Muscle of leg (tissue), 16 donors: ENCODE results near the gene TBX20. TPM values are rescaled to one million over a fixed set of nuclear protein-coding genes. Genes with fewer than 3 reads are reported as not detected.

Experiments
- DNase-seq: peaks from one replicate; pipeline ENCODE4 v3.0.0; 2013
- H3K27ac ChIP-seq: one replicate; pipeline ENCODE4 v1.5.1; 2013; ENCODE audit warnings: mild to moderate bottlenecking, low read length, control low read depth
- H3K27me3 ChIP-seq: one replicate; pipeline ENCODE4 v1.6.1; 2013; ENCODE audit warnings: low read length; ENCODE audit not compliant: control insufficient read depth, insufficient read depth
- H3K36me3 ChIP-seq: one replicate; pipeline ENCODE4 v1.6.1; 2013; ENCODE audit warnings: low read length; ENCODE audit not compliant: control insufficient read depth, insufficient read depth
- H3K4me1 ChIP-seq: one replicate; pipeline ENCODE4 v1.6.1; 2013; ENCODE audit warnings: low read length; ENCODE audit not compliant: control insufficient read depth, insufficient read depth
- H3K4me3 ChIP-seq: one replicate; pipeline ENCODE4 v1.5.1; 2013; ENCODE audit warnings: low read length, control low read depth
- H3K9me3 ChIP-seq: replicated peaks from 2 replicates; pipeline ENCODE4 v1.6.1; 2013; ENCODE audit warnings: low read depth, low read length; ENCODE audit not compliant: control insufficient read depth
- WGBS: methylation state at CpG from one replicate; pipeline ENCODE4 v1.1.5; 2013; ENCODE audit warnings: missing lambda C conversion rate; ENCODE audit not compliant: insufficient coverage; 5-methylcytosine and 5-hydroxymethylcytosine counted together
- long read RNA-seq, 11 donors: transcript quantifications; one replicate each; lab custom pipeline, GENCODE V29; 2026
- polyA plus RNA-seq, 8 donors: library from polyadenylated mRNA; unstranded; fragments of 120-200 nt; gene quantifications; one replicate each; pipeline versions ENCODE4 v1.2.1 to v1.2.3, GENCODE V29; 2013; ENCODE audit warnings: inconsistent platforms in 1 of 8, low replicate concordance in 1 of 8; ENCODE audit not compliant: insufficient read length in 8 of 8, insufficient read depth in 1 of 8
- total RNA-seq: library from RNA; stranded (reverse); fragments of 120-200 nt; gene quantifications from one replicate; pipeline ENCODE4 v1.2.4, GENCODE V29; 2013

TBX20 gene, protein sequence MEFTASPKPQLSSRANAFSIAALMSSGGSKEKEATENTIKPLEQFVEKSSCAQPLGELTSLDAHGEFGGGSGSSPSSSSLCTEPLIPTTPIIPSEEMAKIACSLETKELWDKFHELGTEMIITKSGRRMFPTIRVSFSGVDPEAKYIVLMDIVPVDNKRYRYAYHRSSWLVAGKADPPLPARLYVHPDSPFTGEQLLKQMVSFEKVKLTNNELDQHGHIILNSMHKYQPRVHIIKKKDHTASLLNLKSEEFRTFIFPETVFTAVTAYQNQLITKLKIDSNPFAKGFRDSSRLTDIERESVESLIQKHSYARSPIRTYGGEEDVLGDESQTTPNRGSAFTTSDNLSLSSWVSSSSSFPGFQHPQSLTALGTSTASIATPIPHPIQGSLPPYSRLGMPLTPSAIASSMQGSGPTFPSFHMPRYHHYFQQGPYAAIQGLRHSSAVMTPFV
- not detected for total RNA-seq
- polyA plus RNA-seq, result 1 to 10 TPM in 2 of 8 donors, not detected in 6; 1.5 to 1.8 TPM
- long read RNA-seq, donor 1, result 0 reads
- long read RNA-seq, donor 2, result 0 reads
- long read RNA-seq, donor 3, result 0 reads
- long read RNA-seq, donor 4, result 0 reads
- long read RNA-seq, donor 5, result 0 reads
- long read RNA-seq, donor 6, result 0 reads
- long read RNA-seq, donor 7, result 0 reads
- long read RNA-seq, donor 8, result 0 reads
- long read RNA-seq, donor 9, result 0 reads
- long read RNA-seq, donor 10, result 0 reads
- long read RNA-seq, donor 11, result 0 reads

DNA sequence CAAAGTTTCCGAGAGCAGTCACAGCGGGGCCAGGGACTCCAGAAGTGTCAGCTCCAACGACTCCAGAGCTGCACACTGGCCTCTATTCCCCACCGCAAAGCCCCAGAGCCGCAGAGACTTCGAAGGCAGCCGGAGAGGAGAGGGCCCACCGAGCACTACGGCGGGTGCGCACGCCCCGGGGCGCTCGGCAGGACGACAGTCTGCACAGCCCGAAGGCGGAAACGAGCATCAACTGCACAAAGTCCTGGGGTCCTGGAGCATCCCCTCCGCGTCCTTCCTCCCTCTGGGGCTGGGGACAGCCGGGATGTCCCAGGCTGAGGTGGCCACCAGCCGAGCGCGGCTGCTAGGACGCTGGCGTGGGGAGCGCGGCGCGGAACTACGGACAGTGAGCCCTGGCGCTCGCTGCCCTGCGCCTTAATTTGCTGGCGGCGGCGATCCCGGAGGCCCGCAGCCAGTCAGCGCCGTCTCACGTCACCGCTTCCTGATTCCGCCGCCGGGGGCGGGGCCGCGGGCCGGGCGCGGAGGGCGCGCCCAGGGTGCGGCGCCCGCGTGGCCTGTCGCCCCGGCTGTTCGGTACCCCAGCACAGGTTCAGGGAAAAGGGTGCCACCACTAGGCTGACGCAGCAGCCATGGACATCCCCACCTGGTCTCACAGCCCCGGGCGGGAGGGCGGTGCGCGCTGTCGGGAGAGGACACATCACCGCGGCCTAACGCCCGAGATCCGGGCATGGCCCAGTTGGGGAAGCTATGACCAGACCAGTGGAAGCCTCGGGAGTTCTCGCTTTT is at the start of gene TBX20:
Gene TBX20, minus strand, starts transcription at position 391 of the 786 bp plus-strand sequence. CDS start 480 bp downstream, outside the sequence.
- DNase-seq, result peak; percentile 53
- Histone ChIP-seq H3K27me3 (peaks cover 88% of the 10 kb centered on the region), H3K4me1 (peaks cover 23% of the 10 kb centered on the region), H3K27ac (no peak within 1 kb of the TSS), H3K4me3 (peak within 1 kb of the TSS; percentile 29), H3K36me3 (no peaks in the 10 kb centered on the region), H3K9me3 (no peaks in the 10 kb centered on the region)
- 1% methylated on average over 76 of the region's 76 CpGs for WGBS

- 85% methylated on average over 2 of the region's 6 CpGs for WGBS
- no peaks in the 10 kb centered on the region for H3K36me3 ChIP-seq
These were observed 35.5 kb upstream of the TBX20 start for GRCh38 chr7:35289376-35289775.

GRCh38 chr7:35286986-35287385 is 33.1 kb upstream of the TBX20 start:
- Histone ChIP-seq H3K27ac (no peak overlapping the region), H3K36me3 (no peaks in the 10 kb centered on the region), H3K9me3 (no peaks in the 10 kb centered on the region), H3K27me3 (no peaks in the 10 kb centered on the region), H3K4me1 (no peaks in the 10 kb centered on the region), H3K4me3 (no peak overlapping the region)
- no CpG with 5 or more reads among the region's 3 CpGs for WGBS
- no peak for DNase-seq

More at GRCh38 chr7:35289376-35289775, 35.5 kb upstream of the TBX20 start:
- Histone ChIP-seq H3K4me1 (no peaks in the 10 kb centered on the region), H3K9me3 (peaks cover 4% of the 10 kb centered on the region), H3K27ac (no peak overlapping the region), H3K4me3 (no peak overlapping the region), H3K27me3 (peaks cover 3% of the 10 kb centered on the region)
- no peak for DNase-seq

GRCh38 chr7:35286422-35286821 is 32.5 kb upstream of the TBX20 start:
- Histone ChIP-seq H3K4me1 (no peaks in the 10 kb centered on the region), H3K4me3 (no peak overlapping the region), H3K36me3 (no peaks in the 10 kb centered on the region), H3K9me3 (no peaks in the 10 kb centered on the region), H3K27me3 (no peaks in the 10 kb centered on the region), H3K27ac (no peak overlapping the region)
- no peak for DNase-seq

- H3K9me3 ChIP-seq, result no peaks in the 10 kb centered on the region
- no CpG with 5 or more reads among the region's 1 CpG for WGBS
- H3K4me1 ChIP-seq, result no peaks in the 10 kb centered on the region
- no peaks in the 10 kb centered on the region for H3K27me3 ChIP-seq
- no peak for DNase-seq
- no peak overlapping the region for H3K27ac ChIP-seq
- no peak overlapping the region for H3K4me3 ChIP-seq
- no peaks in the 10 kb centered on the region for H3K36me3 ChIP-seq
These were observed 31.9 kb upstream of the TBX20 start for GRCh38 chr7:35285799-35286198.

DNA sequence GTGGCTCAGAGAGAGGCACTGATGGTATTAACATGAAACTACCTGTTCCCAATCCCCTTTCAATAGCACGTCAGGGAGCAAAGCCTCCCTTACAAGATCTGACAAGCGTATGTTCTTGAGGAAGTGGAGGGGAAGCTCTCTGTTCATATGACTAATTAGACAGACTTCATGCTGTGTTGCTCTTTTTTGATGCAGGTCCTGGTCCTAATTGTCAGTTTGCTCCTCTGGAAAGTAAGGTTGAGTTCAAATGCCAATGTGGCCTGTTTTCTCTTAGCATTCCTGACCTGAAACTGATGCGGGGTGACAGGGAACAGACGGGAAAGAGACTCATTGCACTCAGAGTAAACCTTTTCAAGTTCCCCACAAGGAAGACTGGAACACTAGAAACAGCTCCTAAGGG is 27.0 kb upstream of the TBX20 start:
- DNase-seq, result no peak
- Histone ChIP-seq H3K27ac (no peak overlapping the region), H3K36me3 (no peaks in the 10 kb centered on the region), H3K9me3 (no peaks in the 10 kb centered on the region), H3K27me3 (no peaks in the 10 kb centered on the region), H3K4me3 (no peak overlapping the region), H3K4me1 (no peaks in the 10 kb centered on the region)
- 21% methylated on average over 2 of the region's 4 CpGs for WGBS

DNA sequence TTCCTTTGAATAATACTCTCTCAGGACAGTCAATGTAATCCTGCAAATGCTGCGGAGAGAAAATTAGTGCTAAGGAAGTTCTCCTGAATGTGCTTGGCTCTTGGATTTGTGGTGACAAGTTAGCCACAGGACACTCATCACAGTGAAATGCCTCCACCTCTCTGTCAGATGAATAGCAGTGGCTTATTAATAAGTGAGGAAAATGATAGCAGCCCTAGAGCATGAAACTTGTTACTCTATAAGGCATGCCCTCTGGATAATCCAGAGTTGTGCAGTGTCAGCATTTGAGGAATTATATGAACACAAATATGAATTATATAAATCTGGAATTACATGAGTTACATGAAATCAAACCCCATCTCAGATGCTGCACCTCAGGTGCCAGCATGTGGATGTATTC is 23.5 kb upstream of the TBX20 start:
- no peak overlapping the region for H3K4me3 ChIP-seq
- H3K4me1 ChIP-seq, result no peaks in the 10 kb centered on the region
- DNase-seq, result no peak
- no peaks in the 10 kb centered on the region for H3K36me3 ChIP-seq
- no peaks in the 10 kb centered on the region for H3K27me3 ChIP-seq
- H3K27ac ChIP-seq, result no peak overlapping the region
- no CpG with 5 or more reads among the region's 1 CpG for WGBS
- H3K9me3 ChIP-seq, result no peaks in the 10 kb centered on the region

DNA sequence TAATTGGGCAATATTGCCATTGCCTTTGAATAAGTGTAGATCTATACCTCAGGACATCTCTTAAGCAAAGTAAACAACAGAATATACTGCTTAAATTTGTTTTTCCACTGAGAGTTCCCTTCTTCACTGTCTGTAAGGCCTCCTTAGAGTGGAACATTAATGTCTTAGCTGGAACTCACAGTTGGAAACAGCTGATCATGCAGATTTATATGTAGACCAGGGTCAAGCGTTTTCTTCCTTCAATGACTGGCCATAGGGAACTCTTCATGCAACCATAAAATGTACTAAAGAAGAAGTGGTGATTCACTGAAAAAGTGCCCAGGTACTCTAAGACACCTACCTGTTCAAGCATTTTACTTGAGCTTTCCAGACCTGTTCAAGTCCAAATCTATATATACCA is 18.3 kb upstream of the TBX20 start:
- WGBS, result no CpG with 5 or more reads among the region's 1 CpG
- Histone ChIP-seq H3K36me3 (no peaks in the 10 kb centered on the region), H3K27ac (no peak overlapping the region), H3K27me3 (peaks cover 2% of the 10 kb centered on the region), H3K4me3 (no peak overlapping the region), H3K4me1 (no peaks in the 10 kb centered on the region), H3K9me3 (no peaks in the 10 kb centered on the region)
- no peak for DNase-seq

GRCh38 chr7:35268953-35269352 is 15.1 kb upstream of the TBX20 start:
- DNase-seq, result no peak

DNA sequence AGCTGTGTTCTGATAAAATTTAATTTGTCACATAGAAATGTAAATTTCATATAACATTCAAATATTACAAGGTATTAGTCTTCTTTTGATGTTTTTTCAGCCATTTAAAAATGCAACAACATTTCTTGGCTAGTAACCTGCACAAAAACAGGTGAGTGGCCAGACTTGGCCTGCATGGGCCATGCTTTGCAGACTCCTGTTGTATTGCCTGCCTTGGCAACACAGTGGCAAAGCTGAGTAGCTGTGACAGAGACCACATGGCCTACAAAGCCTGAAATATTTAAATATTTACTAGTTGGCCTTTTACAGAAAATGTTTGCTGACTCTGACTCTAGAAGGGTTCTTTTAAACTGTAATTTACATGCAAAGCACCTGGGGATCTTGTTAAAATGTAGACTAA is 13.5 kb upstream of the TBX20 start:
- H3K9me3 ChIP-seq, result no peaks in the 10 kb centered on the region
- peaks cover 22% of the 10 kb centered on the region for H3K27me3 ChIP-seq
- DNase-seq, result no peak
- no peaks in the 10 kb centered on the region for H3K4me1 ChIP-seq
- no peak overlapping the region for H3K4me3 ChIP-seq
- H3K36me3 ChIP-seq, result no peaks in the 10 kb centered on the region
- H3K27ac ChIP-seq, result no peak overlapping the region

More at GRCh38 chr7:35268953-35269352, 15.1 kb upstream of the TBX20 start:
- Histone ChIP-seq H3K4me3 (no peak overlapping the region), H3K9me3 (no peaks in the 10 kb centered on the region), H3K27me3 (peaks cover 10% of the 10 kb centered on the region), H3K27ac (no peak overlapping the region), H3K36me3 (no peaks in the 10 kb centered on the region), H3K4me1 (no peaks in the 10 kb centered on the region)
- WGBS, result 76% methylated on average over 3 of the region's 5 CpGs
